ENCODE data around the gene ARHGDIB.

ARHGDIB gene

DNA sequence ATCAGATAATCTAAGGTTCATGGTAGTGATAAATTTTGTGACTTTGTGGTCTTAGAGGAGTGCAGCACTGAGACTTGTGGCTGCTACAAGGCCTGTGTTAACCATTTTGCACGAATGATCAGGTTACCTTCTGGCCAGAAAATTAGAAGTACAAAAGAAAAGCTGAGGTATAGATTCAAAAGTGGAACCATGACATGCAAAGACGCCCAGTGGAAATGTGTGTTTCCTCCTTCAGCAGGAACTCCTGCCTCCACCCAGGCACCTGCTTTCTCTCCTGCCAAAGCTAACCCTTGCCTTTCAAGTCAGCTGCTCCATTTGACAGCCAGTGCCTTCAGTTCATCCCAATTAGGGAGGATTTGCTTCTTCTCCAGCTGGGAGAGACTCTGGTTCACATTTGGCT is 21.6 kb upstream of the ARHGDIB start:
- DNase-seq = no peak

GRCh38 chr12:14982562-14982961 is 21.2 kb upstream of the ARHGDIB start:
- DNase-seq = no peak

GRCh38 chr12:14981049-14981448 is 19.6 kb upstream of the ARHGDIB start:
- DNase-seq = no peak

GRCh38 chr12:14979468-14979867 is 18.1 kb upstream of the ARHGDIB start:
- DNase-seq = no peak

DNA sequence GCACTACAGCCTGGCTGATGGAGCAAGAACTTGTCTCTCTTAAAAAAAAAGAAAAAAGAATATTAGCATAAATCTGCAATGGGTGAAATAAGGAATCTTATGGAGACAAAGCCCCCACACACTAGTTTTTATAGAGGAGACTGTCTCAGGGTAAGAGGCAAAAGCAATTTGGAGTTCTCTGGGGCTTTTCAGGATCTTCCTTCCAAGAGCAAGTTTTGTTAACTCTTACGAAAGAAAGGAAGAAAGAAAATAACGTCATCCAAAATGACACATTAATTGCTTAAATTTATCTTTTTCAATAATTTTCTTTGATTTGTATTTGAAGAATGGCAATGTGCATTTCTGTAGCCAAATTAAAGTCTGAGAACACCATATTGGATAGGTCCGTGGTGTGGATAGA is 15.3 kb upstream of the ARHGDIB start:
- no peak for DNase-seq

- DNase-seq = no peak
Measured at GRCh38 chr12:14975457-14975856, 14.1 kb upstream of the ARHGDIB start.

DNA sequence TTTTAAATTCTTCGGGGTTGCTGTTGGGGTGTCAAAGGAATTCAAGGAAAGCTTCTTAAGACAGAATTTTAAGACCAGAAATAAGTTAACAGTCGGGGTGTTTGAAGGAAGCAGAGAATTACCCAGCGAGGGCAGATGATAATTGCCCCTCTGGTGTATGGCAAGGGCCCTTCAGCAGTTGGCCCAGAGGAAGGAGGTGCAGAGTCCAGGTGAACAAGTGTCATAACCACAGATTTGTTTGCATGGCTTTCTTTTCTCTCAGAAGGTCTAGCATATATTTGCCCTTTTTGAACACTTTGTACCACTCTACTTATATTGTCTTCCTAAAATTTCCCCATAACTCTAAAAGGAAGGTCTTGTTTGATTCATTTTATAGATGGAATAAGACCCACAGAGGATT is 13.2 kb upstream of the ARHGDIB start:
- DNase-seq = no peak

- no peak for DNase-seq
Measured at GRCh38 chr12:14972816-14973215, 11.4 kb upstream of the ARHGDIB start, which contains the start of gene PDE6H. Gene PDE6H (plus strand): TSS chr12:14973042. CDS start chr12:14978013, 4,971 bp downstream.

DNA sequence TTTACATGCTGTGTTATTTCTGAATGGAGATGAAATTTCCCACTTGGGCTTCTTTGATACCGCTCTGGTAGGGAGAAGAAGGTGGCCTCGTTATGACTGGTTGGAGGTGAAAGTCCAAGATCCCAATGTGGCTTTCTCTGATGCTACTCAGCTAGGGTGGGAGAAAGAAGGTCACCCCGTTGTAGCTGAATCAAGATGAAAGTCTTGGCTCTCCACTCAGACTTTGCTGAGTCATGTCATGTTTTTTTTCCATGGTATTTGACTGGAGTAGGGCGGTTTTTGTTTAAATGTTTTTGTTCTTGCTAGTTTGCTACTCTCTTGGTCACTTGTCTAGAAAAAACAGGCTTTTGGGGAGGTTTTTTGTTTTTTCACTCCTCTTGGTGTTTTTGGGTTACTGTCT is 9.1 kb upstream of the ARHGDIB start:
- DNase-seq = no peak

DNA sequence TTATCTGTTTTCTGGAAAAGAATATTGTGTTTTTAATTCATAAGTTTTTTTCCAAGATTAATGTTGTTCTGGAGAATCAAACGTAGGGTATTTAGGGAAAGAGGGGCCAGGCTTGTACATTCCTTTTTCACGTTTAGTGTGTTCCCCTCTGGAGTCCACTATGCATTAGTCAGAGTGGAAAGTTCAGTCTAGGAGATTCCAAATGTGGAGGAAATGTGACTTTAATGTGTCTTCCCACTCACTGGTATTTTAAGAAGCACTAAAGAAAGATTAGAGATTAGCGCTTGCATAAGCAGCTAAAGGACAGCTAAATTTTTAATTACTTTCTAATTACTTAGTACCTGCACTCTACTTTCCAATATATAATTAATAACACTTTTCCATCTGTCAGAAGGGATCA is 7.1 kb upstream of the ARHGDIB start:
- no peak for DNase-seq

DNA sequence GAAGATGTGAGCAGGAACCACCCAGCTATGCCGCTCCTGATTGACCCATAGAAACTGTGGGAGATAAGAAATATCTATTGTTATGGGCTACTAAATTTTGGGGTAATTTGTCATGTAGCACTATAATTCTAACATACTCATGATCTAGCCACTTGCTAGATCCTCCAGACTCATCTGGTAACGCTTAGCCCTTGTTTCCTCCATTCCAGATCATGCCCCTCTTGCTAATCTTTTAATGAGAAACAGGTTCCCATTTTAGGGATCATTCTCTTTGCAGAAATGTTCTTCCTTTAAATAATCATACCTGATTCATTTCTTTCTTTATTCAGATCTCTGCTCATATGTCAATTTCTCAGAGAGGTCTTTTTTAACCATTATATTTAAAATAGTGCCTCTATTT is 3.8 kb upstream of the ARHGDIB start:
- DNase-seq = no peak

- no peak for DNase-seq
Measured at GRCh38 chr12:14964406-14964805, 3.0 kb upstream of the ARHGDIB start.

- DNase-seq = no peak
Measured at GRCh38 chr12:14963520-14963919, 2.1 kb upstream of the ARHGDIB start.

DNA sequence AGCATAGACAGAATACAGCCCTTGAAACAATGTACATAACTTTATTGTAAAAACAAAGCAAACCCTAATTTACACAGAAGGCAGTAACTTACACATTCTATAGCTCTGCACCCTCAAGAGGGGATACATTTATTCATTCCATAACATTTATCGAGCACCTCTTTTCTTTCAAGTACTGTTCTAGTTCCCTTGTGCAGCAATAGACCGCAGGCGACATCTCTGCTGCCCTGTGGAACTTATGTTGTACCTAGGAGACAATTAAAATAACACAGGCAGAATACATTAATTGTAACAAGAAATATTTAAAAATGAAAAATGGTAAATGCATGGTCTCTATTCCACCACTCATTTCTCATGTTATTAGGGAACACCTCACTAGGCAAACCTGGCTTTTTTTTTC is 1.4 kb upstream of the ARHGDIB start:
- no peak for DNase-seq

GRCh38 chr12:14962153-14962539 is 745 bp upstream of the ARHGDIB start:
- DNase-seq = no peak

DNA sequence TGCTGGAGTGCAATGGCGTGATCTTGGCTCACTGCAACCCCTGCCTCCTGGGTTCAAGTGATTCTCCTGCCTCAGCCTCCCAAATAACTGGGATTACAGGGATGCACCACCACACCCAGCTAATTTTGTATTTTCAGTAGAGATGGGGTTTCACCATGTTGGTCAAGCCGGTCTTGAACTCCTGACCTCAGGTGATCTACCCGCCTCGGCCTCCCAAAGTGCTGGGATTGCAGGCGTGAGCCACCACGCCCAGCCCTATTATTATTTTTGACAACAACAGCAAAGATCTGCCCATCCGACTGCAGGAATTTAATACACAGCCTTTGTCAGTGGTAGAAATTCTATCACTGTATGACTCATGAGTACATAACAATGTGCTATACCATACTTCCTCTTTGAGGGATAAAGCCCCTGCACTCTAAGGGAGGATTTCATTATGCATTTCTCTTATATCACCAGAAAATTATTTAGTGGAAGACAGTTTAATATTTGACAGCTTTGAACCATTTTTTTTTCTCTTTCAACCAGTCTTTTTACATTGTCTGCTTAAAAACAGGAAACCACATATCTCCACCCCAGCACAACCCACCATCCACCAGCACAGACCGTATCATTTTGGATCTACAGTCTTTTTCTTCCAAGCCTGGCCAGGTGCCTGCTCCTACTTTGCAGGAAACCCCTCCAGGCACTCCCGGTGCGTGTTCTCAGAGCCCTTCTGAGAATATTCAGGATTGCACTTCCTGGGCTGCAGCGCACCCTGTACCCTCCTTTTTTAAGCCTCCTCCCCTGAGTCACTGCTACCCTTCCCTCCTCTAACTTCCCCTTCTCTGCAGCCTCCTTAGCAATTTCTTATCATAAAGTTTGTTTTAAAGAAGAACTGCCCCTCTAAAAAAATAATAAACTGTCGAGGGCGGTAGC is 594 bp downstream of the ARHGDIB start:
- no peak for DNase-seq

DNA sequence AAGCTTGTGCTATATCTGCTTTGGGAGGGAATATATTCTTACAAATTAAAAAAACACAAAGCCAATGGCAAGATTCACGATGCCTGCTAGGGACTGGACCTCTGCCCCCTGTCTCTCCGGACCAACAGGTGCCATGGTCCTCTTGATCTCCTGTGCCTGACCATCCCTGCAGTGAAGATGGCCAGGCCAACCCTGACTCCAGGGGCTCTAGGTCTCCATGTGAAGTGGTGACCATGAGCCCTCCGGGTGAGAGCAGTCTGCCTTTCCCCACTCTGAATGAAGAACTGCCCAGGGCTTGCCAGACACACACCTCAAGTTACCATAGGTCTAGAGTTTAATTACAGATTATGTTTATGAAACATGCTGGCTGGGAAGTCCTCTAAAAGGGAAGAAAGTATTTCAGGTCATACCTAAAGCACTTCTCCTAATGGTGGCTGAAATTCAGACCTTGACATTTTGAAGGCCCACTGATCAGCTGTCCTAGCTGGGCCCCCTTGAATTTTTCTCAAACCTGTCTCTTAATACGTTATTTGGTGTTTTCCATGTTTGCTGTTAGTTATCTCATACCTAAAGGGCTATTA is 1.4 kb downstream of the ARHGDIB start:
- DNase-seq = no peak

- no peak for DNase-seq
Measured at GRCh38 chr12:14959463-14959862, 1.9 kb downstream of the ARHGDIB start.

DNA sequence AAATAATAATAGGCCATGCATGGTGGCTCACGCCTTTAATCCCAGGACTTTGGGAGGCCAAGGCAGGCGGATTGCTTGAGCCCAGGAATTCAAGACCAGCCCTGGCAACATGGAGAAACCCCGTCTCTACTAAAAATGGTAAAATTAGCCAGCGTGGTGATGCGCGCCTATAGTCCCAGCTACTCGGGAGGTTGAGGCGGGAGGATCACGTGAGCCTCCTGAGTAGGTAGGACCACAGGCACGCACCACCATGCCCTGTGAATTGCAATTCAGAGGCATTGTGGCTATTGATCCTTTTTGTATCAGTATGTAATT is 2.3 kb downstream of the ARHGDIB start:
- no peak for DNase-seq

- DNase-seq = no peak
Measured at GRCh38 chr12:14958361-14959125, 2.9 kb downstream of the ARHGDIB start.

- DNase-seq = no peak
Measured at GRCh38 chr12:14957551-14958168, 3.7 kb downstream of the ARHGDIB start.

GRCh38 chr12:14956905-14957304 is 4.5 kb downstream of the ARHGDIB start:
- DNase-seq = no peak
